ENCODE results near the gene CYP27A1.
"Not testable (repeated sequence)": the region's sequence is repeated elsewhere in the genome, so short reads cannot be mapped to it uniquely, and the experiment has no call there.

CYP27A1 gene

GRCh38 chr2:218781691-218782527 lies at the start of gene CYP27A1:
CYP27A1 (plus strand) TSS chr2:218782147; CDS start chr2:218782183, 36 bp downstream.
- DNase-seq, result no peak

GRCh38 chr2:218732761-218733158 lies 49.2 kb upstream of the CYP27A1 start:
- no peak for DNase-seq

GRCh38 chr2:218733171-218734021 lies 48.6 kb upstream of the CYP27A1 start:
- DNase-seq, result no peak

GRCh38 chr2:218734190-218734975 lies 47.6 kb upstream of the CYP27A1 start:
- no peak for DNase-seq

GRCh38 chr2:218736531-218736930 lies 45.4 kb upstream of the CYP27A1 start:
- DNase-seq, result no peak

GRCh38 chr2:218743068-218743467 lies 38.9 kb upstream of the CYP27A1 start:
- DNase-seq, result no peak

- DNase-seq, result no peak
These were observed 37.3 kb upstream of the CYP27A1 start for GRCh38 chr2:218744615-218745014.

GRCh38 chr2:218745160-218745558 lies 36.8 kb upstream of the CYP27A1 start:
- no peak for DNase-seq

- DNase-seq, result no peak
These were observed 36.1 kb upstream of the CYP27A1 start for GRCh38 chr2:218745559-218746469.

GRCh38 chr2:218746470-218746795 lies 35.5 kb upstream of the CYP27A1 start:
- no peak for DNase-seq

GRCh38 chr2:218746960-218747359 lies 35.0 kb upstream of the CYP27A1 start:
- DNase-seq, result no peak

GRCh38 chr2:218748741-218749441 lies 33.1 kb upstream of the CYP27A1 start:
- DNase-seq, result no peak

GRCh38 chr2:218754201-218754600 lies 27.7 kb upstream of the CYP27A1 start:
- DNase-seq, result no peak

GRCh38 chr2:218754781-218755180 lies 27.2 kb upstream of the CYP27A1 start:
- no peak for DNase-seq

- DNase-seq, result no peak
These were observed 26.8 kb upstream of the CYP27A1 start for GRCh38 chr2:218755198-218755566.

GRCh38 chr2:218755567-218756404 lies 26.2 kb upstream of the CYP27A1 start:
- no peak for DNase-seq

- DNase-seq, result no peak
These were observed 25.2 kb upstream of the CYP27A1 start for GRCh38 chr2:218756599-218757377.

GRCh38 chr2:218761795-218762194 lies 20.2 kb upstream of the CYP27A1 start:
- DNase-seq, result no peak

- not testable (repeated sequence) for DNase-seq
These were observed 9.2 kb upstream of the CYP27A1 start for GRCh38 chr2:218772759-218773158.

GRCh38 chr2:218773881-218774280 lies 8.1 kb upstream of the CYP27A1 start:
- DNase-seq, result no peak

Measured in NCI-H2029 (cell line).